Body of pancreas (tissue), 4 donors: ENCODE data around the gene ADPRM. TPM values are rescaled to one million over a fixed set of nuclear protein-coding genes. Genes with fewer than 3 reads are reported as not detected.

Experiments used
- ATAC-seq: fragments of 150-250 bp; one replicate; pipeline ENCODE4 v1.9.1; 2016
- DNase-seq, 4 donors: peaks; one replicate each; pipeline ENCODE4 v3.0.0-alpha.2; 2019
- H3K27ac ChIP-seq, 4 donors: fragments of 200-600 bp; sonication (generic); 1 replicate in 3 of 4; 2 replicates in 1 of 4; pipeline versions ENCODE4 v1.5.1 to v1.6.1; 2016 to 2019; ENCODE audit warnings: mild to moderate bottlenecking in 1 of 4, mixed read lengths in 1 of 4, moderate library complexity in 1 of 4
- H3K27me3 ChIP-seq, 2 donors: fragments of 200-600 bp; sonication (generic); one replicate each; pipeline ENCODE4 v1.6.0; 2016; ENCODE audit warnings: mild to moderate bottlenecking in 1 of 2
- H3K36me3 ChIP-seq, 2 donors: fragments of 200-600 bp; sonication (generic); replicated peaks in 1 of 2; 2 replicates each; pipeline ENCODE4 v1.5.1; 2016; ENCODE audit warnings: low read depth in 2 of 2; ENCODE audit not compliant: insufficient read depth in 1 of 2
- H3K4me1 ChIP-seq: fragments of 200-600 bp; sonication (generic); one replicate; pipeline ENCODE4 v1.6.0; 2016
- H3K4me3 ChIP-seq, 2 donors: fragments of 200-600 bp; sonication (generic); 1 replicate in 1 of 2; 2 replicates in 1 of 2; pipeline ENCODE4 v1.5.1; 2016 to 2019
- H3K9me3 ChIP-seq, 3 donors: fragments of 200-600 bp; sonication (generic); 1 replicate in 2 of 3; 2 replicates in 1 of 3; pipeline ENCODE4 v1.5.1; 2016
- CTCF ChIP-seq, 7 experiments: fragments of 450-650 bp in 4 of 7; fragments of 200-600 bp in 3 of 7; sonication (generic) in 3 of 7; IDR thresholded peaks; one replicate each; pipeline ENCODE4 v1.5.1; 2016 to 2019; ENCODE audit warnings: antibody characterized with exemption in 7 of 7
- POLR2A ChIP-seq, 3 donors: fragments of 450-650 bp; IDR thresholded peaks; one replicate each; pipeline ENCODE4 v1.6.1; 2016; ENCODE audit warnings: antibody characterized with exemption in 3 of 3, mild to moderate bottlenecking in 2 of 3
- WGBS, 2 donors: methylation state at CpG; one replicate each; pipeline ENCODE4 v1.1.5; 2017; 5-methylcytosine and 5-hydroxymethylcytosine counted together
- intact Hi-C: fragments of 100-400 bp; cut with DNase I; formaldehyde crosslinking; loops from one replicate; pipeline ENCODE4 v1.15.1; 2023
- total RNA-seq, 2 donors: library from RNA; depleted of rRNA; stranded (reverse); fragments of >200 nt; gene quantifications; one replicate each; pipeline ENCODE4 v1.1.0, GENCODE V29; 2016

ADPRM gene
- total RNA-seq, 2 donors from 2014 or later: 2.3 to 6.2 TPM

- TF ChIP-seq POLR2A (IDR thresholded peaks at IDR 0.05) (no peak), CTCF (IDR thresholded peaks at IDR 0.05) (no peak)
- ATAC-seq (no peak), DNase-seq (peak in 1 of 4 donors; percentile 8)
- peak overlapping the region; percentile 83 to 97 for H3K4me3 ChIP-seq
- H3K36me3 ChIP-seq: peaks cover 0 to 6% of the 10 kb centered on the region in 2 donors
- peaks cover 20% of the 10 kb centered on the region for H3K4me1 ChIP-seq
- intact Hi-C loops: no loop called here
- H3K27ac ChIP-seq: peak overlapping the region; percentile 85 to 95 (median 91)
- no peaks in the 10 kb centered on the region for H3K27me3 ChIP-seq
- no peaks in the 10 kb centered on the region for H3K9me3 ChIP-seq
- WGBS, 2 donors: 0 to 3% methylated on average over 18 of the region's 18 CpGs
These were observed 863 bp downstream of the ADPRM start for GRCh38 chr17:10698096-10698818.

DNA sequence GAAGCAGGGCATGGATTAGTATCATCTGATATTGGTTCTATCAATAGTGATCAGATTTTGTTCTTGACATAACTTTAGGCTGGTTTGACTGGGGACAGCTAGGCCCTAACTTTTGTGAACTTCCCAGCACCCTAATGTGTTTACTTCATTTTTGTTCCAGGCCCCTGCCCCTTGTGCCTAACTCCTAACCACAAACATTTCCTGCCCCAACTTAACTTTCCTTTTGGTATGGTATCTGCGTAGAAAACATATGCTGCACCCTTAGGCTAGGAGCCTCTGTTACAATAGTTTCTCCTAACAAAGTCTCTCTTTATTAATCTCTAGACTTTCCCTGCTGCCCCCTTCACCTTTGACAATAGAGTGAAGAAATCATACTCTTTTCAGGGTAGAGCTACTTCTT lies 2.5 kb downstream of the ADPRM start:
- Histone ChIP-seq H3K27me3 (no peaks in the 10 kb centered on the region), H3K4me3 (no peak overlapping the region), H3K27ac (no peak overlapping the region), H3K9me3 (no peaks in the 10 kb centered on the region), H3K4me1 (peaks cover 20% of the 10 kb centered on the region), H3K36me3 (peaks cover 0 to under 1% of the 10 kb centered on the region in 2 donors)
- 78 to 94% methylated on average over 1 of the region's 1 CpG for WGBS, 2 donors
- no peak for DNase-seq
- no peak for ATAC-seq
- TF ChIP-seq POLR2A (IDR thresholded peaks at IDR 0.05): no peak
- no peak for TF ChIP-seq CTCF (IDR thresholded peaks at IDR 0.05)
- intact Hi-C loops: no loop called here

- intact Hi-C loops: no loop called here
These were observed 5.2 kb downstream of the ADPRM start for GRCh38 chr17:10702574-10702973.

GRCh38 chr17:10705727-10706126 lies 8.3 kb downstream of the ADPRM start:
- Histone ChIP-seq H3K4me3 (no peak overlapping the region), H3K9me3 (no peaks in the 10 kb centered on the region), H3K27me3 (no peaks in the 10 kb centered on the region), H3K36me3 (peaks cover 0 to 20% of the 10 kb centered on the region in 2 donors), H3K27ac (no peak overlapping the region), H3K4me1 (peaks cover 8% of the 10 kb centered on the region)
- no peak for ATAC-seq
- 82 to 83% methylated on average over 5 of the region's 5 CpGs for WGBS, 2 donors
- TF ChIP-seq CTCF (IDR thresholded peaks at IDR 0.05) (no peak), POLR2A (IDR thresholded peaks at IDR 0.05) (no peak)
- no peak for DNase-seq
- intact Hi-C loops: no loop called here

More at GRCh38 chr17:10702574-10702973, 5.2 kb downstream of the ADPRM start:
- H3K36me3 ChIP-seq: peaks cover 0 to 12% of the 10 kb centered on the region in 2 donors
- H3K4me1 ChIP-seq: peaks cover 12% of the 10 kb centered on the region
- WGBS, 2 donors: 55 to 72% methylated on average over 2 of the region's 2 CpGs
- DNase-seq (peak in 1 of 4 donors; percentile 5), ATAC-seq (no peak)
- no peaks in the 10 kb centered on the region for H3K9me3 ChIP-seq
- no peak overlapping the region for H3K4me3 ChIP-seq
- TF ChIP-seq CTCF (IDR thresholded peaks at IDR 0.05) (no peak), POLR2A (IDR thresholded peaks at IDR 0.05) (no peak)
- H3K27ac ChIP-seq: no peak overlapping the region
- no peaks in the 10 kb centered on the region for H3K27me3 ChIP-seq

- TF ChIP-seq POLR2A (IDR thresholded peaks at IDR 0.05): no peak
- TF ChIP-seq CTCF (IDR thresholded peaks at IDR 0.05): no peak
- Histone ChIP-seq H3K4me3 (no peak overlapping the region), H3K27ac (no peak overlapping the region), H3K9me3 (no peaks in the 10 kb centered on the region), H3K4me1 (peaks cover 3% of the 10 kb centered on the region), H3K27me3 (no peaks in the 10 kb centered on the region), H3K36me3 (peaks cover 0 to 24% of the 10 kb centered on the region in 2 donors)
- ATAC-seq (no peak), DNase-seq (no peak)
- 94 to 99% methylated on average over 2 of the region's 2 CpGs for WGBS, 2 donors
- intact Hi-C loops: no loop called here
These were observed 15.9 kb downstream of the ADPRM start for GRCh38 chr17:10713318-10713717.
